ENCODE data around the gene ZNF618.

DNA sequence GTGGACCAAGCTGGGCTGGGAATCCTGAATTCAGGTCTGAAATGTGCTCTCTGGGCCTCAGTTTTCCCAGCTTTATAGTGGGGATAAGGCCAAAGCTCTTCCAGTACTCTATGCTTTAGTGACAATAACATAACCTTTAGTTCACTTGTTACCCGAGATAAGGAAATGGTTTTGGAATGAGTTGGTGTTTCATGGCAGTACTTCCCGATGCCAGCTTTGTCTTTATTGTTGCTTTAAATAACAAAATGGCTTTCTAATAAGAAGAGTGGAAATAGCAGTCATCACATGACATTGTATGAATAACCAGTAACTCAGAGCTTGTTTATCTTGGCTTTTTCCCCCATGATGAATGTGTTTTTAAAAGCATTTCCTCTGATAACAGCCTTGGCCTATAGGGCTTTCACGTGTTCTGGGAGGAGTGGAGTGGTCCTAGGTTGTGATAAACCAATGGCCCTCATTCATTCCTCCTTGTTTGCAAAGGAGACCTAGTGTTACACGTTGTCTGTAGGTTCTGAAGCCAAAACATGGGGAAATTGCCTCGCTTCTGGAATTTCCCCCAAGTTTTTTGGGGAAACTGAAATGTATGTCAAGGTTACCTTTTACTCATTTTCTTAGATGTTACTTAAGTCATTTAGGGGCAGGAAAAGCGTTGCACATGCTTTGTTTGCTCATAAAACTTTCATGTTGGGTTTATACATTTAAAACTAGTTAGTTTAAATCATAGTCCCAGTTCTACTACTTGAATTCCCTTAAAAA, 53.7 kb downstream of the ZNF618 start:
- TF ChIP-seq, protein P1, sequence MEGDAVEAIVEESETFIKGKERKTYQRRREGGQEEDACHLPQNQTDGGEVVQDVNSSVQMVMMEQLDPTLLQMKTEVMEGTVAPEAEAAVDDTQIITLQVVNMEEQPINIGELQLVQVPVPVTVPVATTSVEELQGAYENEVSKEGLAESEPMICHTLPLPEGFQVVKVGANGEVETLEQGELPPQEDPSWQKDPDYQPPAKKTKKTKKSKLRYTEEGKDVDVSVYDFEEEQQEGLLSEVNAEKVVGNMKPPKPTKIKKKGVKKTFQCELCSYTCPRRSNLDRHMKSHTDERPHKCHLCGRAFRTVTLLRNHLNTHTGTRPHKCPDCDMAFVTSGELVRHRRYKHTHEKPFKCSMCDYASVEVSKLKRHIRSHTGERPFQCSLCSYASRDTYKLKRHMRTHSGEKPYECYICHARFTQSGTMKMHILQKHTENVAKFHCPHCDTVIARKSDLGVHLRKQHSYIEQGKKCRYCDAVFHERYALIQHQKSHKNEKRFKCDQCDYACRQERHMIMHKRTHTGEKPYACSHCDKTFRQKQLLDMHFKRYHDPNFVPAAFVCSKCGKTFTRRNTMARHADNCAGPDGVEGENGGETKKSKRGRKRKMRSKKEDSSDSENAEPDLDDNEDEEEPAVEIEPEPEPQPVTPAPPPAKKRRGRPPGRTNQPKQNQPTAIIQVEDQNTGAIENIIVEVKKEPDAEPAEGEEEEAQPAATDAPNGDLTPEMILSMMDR (conservative IDR thresholded peaks at IDR 0.05; ENCODE audit: low read length): no peak
- TF ChIP-seq EZH2phosphoT487 (IDR thresholded peaks at IDR 0.05; ENCODE audit: borderline replicate concordance, low read depth, low read length): no peak
